Measurements from ENCODE around the gene FSD1.
"Not testable (repeated sequence)": the region's sequence is repeated elsewhere in the genome, so short reads cannot be mapped to it uniquely, and the experiment has no call there.

Gene FSD1

DNA sequence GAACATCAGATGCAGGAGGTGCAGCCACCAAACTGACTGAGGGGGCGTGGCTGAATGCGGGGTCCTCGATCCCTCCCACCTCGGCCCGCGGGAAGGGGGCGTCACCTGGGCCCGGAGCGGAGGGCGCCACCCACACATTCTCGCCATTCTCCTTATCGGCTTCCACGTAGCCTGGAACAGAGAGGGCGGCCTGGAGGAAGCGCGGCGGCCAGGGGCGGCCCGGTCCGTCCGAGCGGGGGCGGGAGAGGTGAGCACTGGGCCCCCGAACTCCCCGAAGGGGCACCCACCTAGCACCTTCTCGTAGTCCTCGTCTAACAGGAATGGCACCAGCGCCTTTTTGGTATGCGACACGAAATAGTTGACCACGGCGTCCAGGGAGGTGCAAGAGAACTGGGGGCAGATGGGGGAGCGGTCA, 22.4 kb downstream of the FSD1 start:
- H3K4me3 ChIP-seq (ENCODE audit: low read length), result peak overlapping the region; percentile 8
- no peak for DNase-seq (ENCODE audit: low read depth)
- TF ChIP-seq CTCF (conservative IDR thresholded peaks at IDR 0.05; ENCODE audit: low read depth, low read length), result no peak

- no peak for TF ChIP-seq CTCF (conservative IDR thresholded peaks at IDR 0.05; ENCODE audit: low read depth, low read length)
- peak; percentile 25 for DNase-seq (ENCODE audit: low read depth)
- peak overlapping the region; percentile 8 for H3K4me3 ChIP-seq (ENCODE audit: low read length)
Observed at GRCh38 chr19:4327252-4327876, 23.0 kb downstream of the FSD1 start.

- peak overlapping the region; percentile 14 for H3K4me3 ChIP-seq (ENCODE audit: low read length)
- DNase-seq (ENCODE audit: low read depth), result no peak
- no peak for TF ChIP-seq CTCF (conservative IDR thresholded peaks at IDR 0.05; ENCODE audit: low read depth, low read length)
Observed at GRCh38 chr19:4327877-4328242, 23.5 kb downstream of the FSD1 start.

GRCh38 chr19:4328243-4328990, 24.0 kb downstream of the FSD1 start:
- no peak for TF ChIP-seq CTCF (conservative IDR thresholded peaks at IDR 0.05; ENCODE audit: low read depth, low read length)
- peak; percentile 51 for DNase-seq (ENCODE audit: low read depth)
- H3K4me3 ChIP-seq (ENCODE audit: low read length), result peak overlapping the region; percentile 50

DNA sequence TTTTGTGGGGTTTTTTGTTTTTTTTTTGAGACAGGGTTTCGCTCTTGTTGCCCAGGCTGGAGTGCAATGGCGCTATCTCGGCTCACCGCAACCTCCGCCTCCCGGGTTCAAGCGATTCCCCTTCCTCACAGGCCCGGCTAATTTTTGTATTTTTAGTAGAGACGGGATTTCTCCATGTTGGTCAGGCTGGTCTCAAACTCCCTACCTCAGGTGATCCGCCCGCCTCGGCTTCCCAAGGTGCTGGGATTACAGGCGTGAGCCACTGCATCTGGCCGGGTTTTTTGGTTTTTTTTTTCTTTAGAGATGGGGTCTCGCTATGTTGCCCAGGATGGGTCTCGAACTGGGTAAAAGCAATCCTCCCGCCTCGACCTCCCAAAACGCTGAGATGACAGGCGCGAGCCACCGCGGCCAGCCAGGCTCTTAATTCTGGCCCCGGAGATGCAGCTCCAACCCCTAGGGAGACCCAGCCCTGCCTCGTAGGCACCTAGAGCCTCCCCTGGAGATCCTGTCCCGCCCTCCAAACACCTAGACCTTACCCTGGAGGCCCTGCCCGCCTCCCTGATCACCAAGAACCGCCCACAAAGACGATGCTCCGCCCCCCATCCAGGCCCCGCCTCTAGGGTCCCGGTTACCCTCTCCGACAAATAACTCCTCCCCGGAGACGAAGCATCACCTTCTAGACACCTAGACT, 24.7 kb downstream of the FSD1 start:
- not testable (repeated sequence) for DNase-seq (ENCODE audit: low read depth)
- peak overlapping the region; percentile 50 for H3K4me3 ChIP-seq (ENCODE audit: low read length)

DNA sequence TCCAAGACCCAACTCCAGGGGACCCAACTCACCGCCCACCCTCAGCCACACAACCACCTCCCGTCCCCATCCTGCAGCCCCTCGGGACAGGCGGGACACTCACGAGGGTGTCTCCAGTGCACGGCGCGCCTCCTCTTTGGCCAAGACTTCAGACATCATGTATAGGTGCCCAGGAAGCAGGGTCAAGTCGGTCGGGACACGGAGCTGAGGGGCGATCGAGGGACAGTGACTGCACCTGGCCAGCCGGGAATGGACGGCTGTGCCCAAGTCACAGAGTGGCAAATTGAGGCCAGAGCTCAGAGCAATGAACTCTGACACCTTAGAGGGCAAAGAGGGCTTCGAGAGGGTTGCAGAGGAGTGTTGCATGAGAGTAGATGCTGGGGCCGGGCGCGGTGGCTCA, 25.5 kb downstream of the FSD1 start:
- no peak overlapping the region for H3K4me3 ChIP-seq (ENCODE audit: low read length)
- no peak for TF ChIP-seq CTCF (conservative IDR thresholded peaks at IDR 0.05; ENCODE audit: low read depth, low read length)
- DNase-seq (ENCODE audit: low read depth), result no peak

- TF ChIP-seq CTCF (conservative IDR thresholded peaks at IDR 0.05; ENCODE audit: low read depth, low read length), result no peak
- no peak overlapping the region for H3K4me3 ChIP-seq (ENCODE audit: low read length)
- no peak for DNase-seq (ENCODE audit: low read depth)
Observed at GRCh38 chr19:4334929-4335570, 30.7 kb downstream of the FSD1 start.
